ENCODE results near the gene CDH13.

The CDH13 gene

DNA sequence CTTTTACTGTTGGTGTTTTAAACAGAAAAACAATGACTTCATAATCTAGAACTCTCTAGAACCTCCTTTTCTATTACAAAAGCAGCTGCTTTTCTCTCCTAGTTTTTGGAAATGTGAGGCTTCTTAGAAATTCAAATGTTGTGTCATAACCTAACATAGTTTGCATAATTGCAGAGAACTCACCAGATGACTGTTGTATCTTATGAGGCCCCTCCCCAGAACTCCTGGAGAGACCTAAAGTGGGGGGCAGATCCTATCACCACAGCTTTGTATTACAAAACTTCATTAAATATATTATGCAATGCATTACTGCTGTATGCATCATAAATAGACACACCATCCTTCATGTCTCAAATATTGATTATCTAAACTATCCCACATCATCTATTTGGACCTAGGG lies 642.3 kb downstream of the CDH13 start:
- peak; percentile 62 for DNase-seq

DNA sequence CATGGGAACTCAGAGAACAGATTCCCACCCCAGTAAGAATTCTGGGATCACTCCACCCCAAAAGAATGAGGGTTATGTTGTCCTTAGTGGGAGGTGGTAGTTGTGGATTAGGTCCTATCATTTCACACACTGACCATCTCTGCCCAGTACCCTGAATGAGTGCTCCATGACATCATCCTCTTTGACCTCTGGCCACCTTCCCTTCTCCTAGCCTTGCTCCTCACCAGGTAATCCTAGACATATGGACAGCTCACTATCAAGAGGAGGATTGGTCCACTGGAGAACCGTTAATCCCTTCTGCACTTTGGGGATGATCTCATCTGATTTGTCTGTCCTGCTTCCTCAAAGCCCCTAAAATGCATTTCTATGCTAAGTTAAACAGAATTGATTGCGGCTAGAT lies 642.8 kb downstream of the CDH13 start:
- no peak for DNase-seq

- DNase-seq: no peak
These were observed 643.3 kb downstream of the CDH13 start for GRCh38 chr16:83270061-83270460.

DNA sequence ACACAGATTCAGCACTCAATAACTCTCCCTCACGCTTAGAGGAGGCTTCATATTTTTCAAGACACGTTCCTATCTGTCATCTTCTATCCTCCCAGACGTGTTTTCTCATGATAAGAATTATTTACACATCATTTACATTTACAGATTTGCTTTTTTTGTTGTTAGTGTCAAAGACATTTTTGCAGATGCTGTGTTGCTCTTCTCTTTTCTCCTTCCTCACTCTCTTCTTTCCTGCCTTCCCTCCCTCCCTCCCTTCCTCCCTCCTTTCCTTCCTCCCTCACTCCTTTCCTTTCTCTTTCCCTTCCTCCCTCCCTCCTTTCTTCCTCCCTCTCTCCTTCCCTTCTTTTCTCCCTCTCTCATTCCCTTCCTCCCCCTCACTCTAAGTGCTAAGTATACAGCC lies 643.9 kb downstream of the CDH13 start:
- DNase-seq: no peak

GRCh38 chr16:83271123-83271522 lies 644.4 kb downstream of the CDH13 start:
- DNase-seq: no peak

DNA sequence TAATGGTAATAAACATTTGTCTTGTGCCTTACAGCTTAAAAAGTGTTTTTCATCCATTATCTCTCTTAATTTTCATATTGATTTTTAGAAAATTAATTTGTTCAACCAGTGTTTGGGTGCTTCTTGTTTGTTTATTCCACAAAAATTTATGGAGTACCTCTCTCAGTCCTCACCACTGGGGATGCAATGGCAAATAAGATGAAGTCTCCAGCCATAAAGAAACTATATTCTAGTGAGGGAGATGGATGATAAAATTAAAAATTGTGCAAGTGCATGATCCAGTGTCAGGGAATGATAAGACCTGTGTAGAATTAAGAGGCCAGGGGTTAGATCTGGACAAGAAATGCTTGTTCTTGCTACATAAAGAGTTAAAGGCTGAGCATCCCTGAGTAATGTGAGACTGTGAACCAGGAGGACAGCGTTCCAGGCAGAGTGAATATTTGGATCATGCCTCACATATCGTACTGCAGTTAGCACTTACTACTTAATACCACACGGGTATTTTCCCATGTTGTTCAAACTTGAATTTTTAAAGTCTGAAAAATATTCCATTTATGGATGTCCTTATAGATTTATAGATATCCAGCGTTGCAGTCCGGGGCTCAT lies 645.3 kb downstream of the CDH13 start:
- no peak for DNase-seq

DNA sequence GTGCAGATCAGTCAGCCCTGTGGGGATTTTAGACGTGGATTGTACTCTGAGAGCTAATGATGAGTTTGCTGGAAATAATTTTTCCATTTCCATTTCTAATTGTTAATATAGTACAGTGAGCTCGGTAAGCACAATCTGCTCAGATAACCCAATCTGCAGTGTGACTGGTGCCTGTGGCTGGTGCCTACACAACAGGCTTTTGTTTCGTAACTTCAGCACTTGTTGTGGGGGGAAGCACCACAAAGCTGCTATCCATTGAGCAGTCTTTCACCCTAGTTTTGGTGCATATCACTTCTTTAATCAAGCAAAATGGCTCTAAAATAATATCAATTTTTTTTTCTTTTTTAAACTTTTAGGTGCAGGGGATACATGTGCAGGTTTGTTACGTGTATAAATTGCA lies 646.1 kb downstream of the CDH13 start:
- DNase-seq: no peak

GRCh38 chr16:83273504-83274173 lies 646.9 kb downstream of the CDH13 start:
- no peak for DNase-seq

GRCh38 chr16:83279251-83279650 lies 652.5 kb downstream of the CDH13 start:
- DNase-seq: no peak

GRCh38 chr16:83285921-83286320 lies 659.2 kb downstream of the CDH13 start:
- DNase-seq: no peak

DNA sequence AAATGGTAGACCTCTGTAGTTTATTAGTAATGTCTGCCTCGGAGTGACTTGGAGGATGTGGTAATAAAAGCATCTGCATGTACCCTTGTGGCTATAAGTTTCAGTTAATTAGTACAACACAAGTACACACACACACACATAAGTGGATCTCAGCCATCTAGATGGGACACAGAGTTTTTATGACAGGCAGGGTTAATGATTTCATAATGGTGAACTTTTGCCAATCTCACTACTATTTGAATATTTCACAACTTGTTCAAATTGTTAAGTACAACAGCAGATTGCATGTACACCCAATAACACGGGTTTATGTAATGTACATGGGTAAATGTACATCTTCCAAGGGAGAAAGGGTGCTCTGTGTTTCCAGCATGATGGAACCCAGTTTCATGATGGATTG lies 669.7 kb downstream of the CDH13 start:
- DNase-seq: no peak

DNA sequence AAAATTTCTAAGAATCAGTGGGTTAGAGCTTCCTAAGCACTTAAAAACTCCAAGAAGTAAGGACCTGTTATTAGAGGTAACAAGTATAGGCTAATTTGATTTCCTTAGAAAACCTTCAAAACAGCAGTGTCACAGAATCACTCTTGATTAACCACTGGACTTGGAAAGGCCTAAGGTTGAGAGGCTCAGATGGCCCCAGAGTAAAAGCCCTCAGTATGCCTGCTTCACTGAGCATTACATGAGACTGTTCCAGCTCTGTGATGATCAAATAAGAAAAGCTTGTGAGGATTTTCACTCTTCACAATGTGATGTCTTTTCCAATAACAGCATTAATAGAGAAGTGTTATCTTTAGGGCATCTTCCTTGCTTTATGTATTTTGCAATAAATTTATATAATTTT lies 671.8 kb downstream of the CDH13 start:
- DNase-seq: no peak

GRCh38 chr16:83300326-83300725 lies 673.6 kb downstream of the CDH13 start:
- DNase-seq: no peak

DNA sequence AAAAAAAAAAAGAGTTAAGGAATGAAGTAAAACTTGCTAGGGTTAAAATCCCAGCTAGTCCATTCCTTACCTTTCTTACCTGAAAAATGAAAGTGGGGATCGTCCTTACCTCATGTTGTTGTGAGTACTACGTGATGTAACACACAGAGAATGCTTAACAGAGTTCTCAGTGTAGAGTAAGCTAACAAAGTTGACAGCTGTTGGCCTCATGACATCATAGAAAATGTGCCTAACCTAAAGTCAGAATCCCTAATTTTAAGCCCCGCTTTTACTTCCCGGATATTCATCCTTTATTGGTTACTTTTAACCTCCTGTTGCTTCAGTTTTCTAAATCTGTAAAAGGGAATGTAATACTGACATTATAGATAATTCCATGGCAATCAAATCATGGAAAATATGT lies 675.2 kb downstream of the CDH13 start:
- DNase-seq: no peak

DNA sequence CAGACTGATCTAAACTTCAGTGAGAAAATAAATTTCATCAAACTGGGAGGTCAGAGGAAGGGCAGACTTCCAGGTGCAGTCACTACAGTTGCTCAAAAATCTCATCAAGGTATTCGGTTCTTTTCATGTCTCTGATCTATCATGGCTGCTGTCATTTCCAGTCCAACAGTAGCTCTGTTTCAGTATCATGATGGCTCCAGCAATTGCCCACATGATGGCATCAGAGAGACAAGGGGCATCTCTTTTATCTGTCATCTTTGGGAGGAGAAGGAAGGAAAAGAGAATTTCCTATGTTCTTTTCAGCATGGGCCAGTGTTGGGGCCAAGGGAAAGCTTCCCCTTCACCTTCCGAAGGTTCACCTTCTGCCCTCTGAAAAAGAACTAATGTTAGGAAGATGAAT lies 676.1 kb downstream of the CDH13 start:
- no peak for DNase-seq

- no peak for DNase-seq
These were observed 678.3 kb downstream of the CDH13 start for GRCh38 chr16:83305092-83305491.

DNA sequence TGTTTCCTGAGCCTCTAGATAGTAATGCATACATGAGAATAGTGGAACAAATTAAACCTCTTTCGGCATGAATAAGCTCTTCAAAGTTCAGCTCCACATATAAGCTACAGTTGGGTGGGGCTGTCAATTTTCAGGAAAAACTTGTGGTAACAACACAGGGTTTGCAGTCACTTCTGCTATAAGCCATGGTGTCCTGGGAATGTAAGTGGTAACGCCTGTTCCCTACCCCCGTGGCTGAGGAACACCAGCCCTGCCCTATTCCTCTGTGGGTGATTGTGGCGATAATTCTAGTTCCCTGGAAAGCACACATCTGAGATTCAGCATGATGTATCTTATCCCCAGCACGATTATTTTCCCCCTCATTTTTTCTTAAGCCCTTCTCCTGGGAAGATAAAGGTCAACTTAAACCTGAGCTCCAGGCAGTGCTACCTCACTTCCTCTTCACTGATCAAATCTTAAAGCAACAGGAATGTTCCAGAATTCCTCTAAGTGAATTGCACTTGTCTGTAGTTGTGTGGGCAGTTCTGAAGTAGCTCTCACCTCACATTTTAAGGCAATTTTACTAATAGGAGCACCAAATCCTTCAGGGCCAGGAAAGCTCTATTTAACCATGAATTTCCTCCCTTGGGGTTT lies 680.3 kb downstream of the CDH13 start:
- DNase-seq: no peak

DNA sequence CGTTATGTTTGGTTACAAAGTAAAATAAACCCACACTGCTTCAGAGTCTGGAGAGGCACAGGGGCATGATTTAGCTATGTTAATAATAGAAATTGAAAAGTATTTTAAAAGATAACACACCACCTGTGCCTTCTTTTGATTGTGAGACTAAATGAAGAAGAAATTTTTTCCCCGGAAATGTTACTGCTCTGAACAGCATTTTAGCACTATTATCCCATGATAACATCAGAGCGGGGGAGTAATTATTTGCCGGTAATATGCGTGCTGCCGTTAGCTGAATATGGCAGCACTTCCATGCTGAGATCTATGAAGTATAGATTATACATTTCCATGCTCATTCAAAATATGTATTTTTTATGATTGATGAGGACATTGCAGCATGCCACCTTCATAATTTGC lies 680.8 kb downstream of the CDH13 start:
- DNase-seq: no peak

GRCh38 chr16:83308414-83308813 lies 681.6 kb downstream of the CDH13 start:
- DNase-seq: no peak

GRCh38 chr16:83310816-83311215 lies 684.0 kb downstream of the CDH13 start:
- DNase-seq: no peak

DNA sequence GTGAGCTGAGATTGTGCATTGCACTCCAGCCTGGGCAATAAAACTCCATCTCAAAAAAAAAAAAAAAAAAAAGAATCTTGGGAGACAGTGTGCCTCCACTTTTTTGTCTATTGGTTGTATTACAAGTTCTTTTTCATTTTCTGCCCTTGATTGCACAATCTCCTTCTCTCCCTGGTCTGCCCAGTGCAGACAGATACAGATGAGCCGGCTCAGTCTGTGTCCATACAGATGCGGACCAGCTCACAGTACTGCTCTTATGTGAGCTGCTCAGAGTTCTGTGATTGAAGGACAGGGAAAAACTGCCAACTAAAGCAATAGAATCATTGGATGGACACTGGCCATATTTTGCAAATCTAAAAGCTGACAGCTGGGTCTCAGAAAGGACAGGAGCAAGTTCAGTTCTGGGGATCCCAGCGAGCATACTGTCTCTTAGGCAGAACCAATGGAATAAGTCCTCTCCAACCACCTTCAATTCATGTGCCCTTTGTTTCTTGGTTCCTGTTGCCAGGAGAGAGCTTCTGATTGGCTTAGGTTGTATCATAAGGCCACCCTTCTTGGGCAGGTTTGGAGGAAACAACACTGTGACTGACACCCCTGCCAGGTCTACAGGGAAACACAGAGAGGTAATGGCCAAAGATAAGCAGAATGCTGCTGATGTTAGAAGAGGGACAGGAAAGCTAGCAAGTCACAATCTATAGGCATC lies 685.4 kb downstream of the CDH13 start:
- DNase-seq: no peak

DNA sequence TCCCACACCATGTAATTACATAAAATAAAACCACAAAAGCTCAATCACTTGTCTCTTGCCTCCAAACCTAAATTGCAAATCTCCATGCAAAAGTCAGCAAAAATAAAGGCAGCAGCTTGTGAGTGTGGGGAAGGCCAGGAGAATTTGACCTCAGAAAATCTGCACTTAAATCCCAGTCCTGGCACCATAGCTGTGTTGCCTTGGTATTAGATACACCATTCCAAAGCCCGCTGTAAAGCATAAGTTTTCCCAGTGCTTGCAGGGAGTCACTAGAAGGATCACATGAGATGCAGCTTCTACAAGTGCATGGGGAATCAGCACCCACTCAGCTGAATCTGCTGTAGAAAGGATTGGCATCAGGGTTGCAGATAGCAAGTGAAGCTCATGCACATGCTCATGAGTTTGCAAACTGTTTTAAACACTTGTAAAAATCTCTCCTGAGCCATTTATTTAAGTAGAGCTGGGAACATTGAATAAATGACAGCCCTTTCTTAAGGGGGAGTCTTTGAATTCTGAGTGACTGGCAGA lies 686.0 kb downstream of the CDH13 start:
- no peak for DNase-seq

DNA sequence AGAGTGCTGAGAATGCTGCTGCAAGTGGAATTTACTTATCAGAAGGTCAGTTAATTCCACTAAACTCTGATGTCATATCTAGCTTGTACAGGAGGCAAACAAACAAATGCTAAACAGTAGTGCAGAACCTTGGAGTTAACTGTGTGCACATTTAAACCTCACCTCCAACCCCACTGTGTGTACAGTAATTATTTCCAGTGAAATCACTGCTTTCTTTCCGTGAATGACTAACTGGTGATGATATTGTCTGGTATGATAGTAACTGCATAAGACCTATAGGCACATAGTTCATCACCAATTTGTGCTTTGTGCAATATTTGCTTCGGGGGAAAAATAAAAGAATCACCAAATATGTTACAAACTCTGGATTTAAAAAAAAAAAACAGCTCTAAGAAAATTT lies 688.5 kb downstream of the CDH13 start:
- DNase-seq: no peak

DNA sequence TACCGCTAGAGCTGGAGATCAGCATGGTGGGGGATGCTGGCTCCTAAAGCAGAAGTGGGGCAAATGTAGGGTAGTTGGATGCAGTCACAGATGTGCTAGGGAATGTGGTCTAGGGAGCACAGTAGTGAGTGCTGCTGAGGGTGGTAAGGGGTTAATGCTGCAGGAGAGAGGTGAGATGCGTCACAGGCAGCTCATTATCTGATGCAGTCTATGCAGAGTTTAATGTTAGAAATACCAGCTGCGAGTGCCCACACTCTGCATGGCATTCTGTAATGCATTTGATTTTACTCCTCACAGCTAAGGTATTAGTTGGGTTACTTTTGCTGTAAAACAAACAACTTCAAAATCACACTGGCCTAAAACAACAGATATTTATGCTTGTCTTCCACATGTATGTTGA lies 689.7 kb downstream of the CDH13 start:
- DNase-seq: no peak
